ENCODE data around the gene UACA.

UACA gene

DNA sequence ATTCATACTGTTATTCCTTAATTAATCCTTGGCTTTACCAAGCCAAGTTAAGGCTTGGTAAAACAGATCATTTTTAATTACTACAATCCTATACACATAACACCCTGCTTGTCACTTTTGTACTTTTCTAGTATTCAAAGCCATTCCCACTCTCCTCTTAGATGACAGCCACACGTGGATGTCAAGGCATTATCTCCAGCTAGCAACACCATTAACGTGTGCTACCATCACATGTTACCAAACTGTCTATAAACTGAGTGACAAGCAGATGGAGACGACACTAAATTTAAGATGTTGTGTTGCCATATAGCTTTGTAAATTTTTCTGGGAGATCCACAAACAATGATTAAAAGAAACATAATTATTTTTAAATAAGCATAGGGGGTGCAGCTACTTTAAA, 103.7 kb downstream of the UACA start:
- DNase-seq, result no peak

GRCh38 chr15:70658641-70659040, 104.7 kb downstream of the UACA start:
- DNase-seq, result no peak

GRCh38 chr15:70653426-70653825, 109.9 kb downstream of the UACA start:
- DNase-seq, result no peak

GRCh38 chr15:70652341-70652740, 111.0 kb downstream of the UACA start:
- DNase-seq, result no peak

DNA sequence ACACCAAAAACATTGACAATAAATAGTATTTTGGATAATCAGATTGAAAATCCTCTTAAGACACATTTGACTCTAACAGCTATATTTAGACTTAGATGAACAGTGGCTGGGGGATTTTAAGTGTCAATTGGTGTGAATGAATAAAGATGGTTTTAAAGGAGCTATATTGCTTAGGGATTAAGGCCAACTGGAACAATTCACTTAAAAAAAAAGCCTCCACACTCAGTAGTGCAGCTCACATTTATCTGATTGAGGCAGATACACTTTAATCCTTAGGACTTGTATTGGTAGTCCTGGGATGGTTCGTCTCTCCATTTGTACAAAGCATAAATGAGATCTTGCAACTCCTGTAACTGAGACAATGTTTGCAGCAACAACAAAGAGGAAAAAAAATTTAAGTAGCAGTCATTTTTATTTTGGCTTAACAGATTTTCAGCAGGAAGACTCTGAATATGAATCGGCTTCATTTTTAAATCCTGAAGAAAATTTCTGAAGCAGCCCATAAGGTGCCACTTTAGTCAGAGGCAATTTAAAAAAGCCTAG, 112.0 kb downstream of the UACA start:
- DNase-seq, result no peak

- no peak for DNase-seq
These were observed 112.6 kb downstream of the UACA start for GRCh38 chr15:70650567-70651302.

- DNase-seq, result no peak
These were observed 116.0 kb downstream of the UACA start for GRCh38 chr15:70647396-70647795.

DNA sequence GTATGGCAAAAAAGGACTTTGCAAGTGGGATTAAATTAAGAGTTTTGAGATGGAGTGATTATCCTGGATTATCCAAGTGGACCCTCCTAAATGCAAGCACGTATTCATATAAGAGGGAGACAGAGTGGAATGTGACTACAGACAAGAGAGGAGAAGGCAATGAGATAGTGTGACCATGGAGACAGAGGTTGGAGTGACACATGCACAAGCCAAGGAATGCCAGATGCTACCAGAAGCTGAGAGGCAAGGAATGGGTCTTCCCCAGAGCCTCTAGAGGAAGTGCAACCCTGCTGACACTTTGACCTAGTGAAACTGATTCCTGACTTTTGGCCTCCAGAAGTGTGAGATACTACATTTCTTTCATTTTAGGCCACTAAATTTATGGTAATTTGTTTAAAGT, 117.2 kb downstream of the UACA start:
- no peak for DNase-seq

DNA sequence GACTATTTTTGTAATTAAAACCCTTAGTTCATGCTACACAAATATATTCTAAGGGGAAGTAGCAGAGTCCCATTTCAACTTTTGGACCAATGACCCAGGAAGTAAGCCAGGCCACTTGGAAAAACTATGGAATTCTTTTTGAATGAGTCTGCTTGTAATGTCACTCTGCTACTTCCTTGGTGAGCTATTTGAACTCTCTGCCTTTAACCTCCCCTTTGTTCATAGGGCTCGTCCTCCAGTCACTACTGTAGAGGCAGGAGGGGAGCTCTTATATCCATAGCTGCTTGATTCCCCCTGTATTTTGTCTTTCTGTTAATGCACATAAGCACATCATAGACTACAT, 119.6 kb downstream of the UACA start:
- DNase-seq, result no peak

DNA sequence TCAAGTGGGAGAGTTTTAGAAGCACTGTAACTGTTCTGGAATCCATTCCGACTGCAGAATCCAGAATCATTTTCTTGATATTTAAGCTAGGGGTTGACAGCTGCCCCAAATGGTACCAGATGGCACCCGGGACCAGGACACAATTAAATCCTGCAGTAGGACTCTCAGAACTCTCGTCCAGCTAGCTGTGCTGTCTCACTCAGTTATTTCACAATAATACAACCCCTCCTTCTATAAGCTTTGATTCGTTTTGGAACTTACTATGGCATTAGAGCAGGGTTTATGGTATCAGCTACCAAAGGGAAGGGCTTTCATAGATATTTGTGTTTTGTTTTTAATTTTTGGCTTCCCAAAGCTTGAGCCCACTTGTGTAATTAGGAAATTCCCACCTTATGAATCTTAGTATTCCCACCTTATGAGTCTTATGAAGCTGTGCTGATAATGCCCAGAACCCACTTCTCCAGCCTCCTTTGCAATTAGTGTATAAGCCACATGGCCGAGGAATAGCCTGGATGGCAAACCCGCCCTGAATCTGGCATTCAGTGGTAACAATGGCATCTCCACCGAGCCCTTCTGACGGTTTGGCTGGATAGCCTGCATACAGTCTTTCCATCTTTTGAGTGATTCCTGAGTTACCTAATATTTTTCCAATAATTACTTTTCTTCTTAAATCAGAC, 120.1 kb downstream of the UACA start:
- DNase-seq, result no peak

DNA sequence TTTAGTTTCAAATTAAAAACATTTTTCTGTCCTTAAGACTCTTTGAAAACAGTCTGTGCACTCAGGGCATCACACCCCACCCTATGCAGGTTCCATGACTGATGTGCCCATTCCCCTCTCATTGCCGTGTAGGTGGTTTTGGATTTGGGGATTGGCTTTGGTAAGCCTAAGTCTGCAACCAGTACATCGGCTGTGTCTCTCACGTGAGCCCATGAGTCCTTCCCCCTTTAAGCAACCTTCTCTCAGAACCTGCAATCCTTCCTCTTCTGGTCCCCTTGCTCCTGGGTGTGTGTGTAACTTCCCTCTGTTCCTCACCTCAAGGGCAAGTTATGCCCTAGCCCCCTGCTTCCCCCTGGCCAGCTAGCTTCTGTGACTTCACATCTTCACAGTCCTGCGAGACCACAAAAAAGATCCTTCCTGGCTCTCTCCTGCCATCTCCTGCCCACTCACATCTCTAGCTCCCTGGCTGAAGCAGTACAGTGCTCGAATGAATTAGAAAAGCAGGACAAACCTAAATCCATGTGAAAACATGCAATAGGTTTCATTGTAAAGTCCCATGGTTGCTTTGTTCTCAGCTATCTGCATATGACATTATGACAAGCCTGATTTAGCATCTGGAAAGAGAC, 126.7 kb downstream of the UACA start:
- peak; percentile 64 for DNase-seq

DNA sequence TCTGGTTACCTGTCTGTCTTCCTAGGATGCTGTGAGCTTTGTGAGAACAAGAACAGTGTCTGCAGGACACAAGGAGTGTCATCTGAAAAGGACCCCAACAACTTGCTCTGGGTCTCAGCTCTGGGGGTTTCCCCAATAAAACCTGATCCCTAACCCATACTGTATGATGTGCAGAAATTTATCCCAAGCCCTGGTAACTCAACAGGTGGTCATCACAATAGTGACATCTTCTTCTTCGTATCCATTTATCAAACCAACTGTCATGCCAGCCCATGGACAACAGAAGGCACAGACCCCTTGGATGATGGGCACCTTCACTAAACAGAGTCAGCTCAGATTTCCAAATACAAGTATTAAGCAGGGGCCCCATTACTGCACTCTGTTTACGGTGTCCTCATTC, 127.5 kb downstream of the UACA start:
- no peak for DNase-seq

DNA sequence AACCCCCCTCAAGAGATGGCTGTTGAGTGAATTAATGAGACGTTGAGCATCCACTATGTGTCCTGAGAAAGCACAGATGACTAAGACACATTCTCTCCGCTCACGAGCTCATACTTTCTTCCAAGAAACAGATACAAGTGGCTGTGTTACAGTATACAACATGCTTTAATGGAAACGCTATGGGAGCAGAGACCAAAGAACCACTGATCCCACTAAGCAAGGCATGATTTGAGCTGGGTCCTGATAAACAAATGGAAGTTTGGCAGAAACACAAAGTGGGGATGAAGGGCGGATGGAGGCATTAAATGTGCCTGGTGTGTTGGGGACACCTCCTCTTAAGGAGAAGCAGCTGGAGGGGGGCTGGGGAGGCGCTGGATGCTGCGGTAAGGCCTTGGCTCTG, 129.4 kb downstream of the UACA start:
- DNase-seq, result no peak

GRCh38 chr15:70633103-70633831, 130.1 kb downstream of the UACA start:
- DNase-seq, result peak; percentile 84

DNA sequence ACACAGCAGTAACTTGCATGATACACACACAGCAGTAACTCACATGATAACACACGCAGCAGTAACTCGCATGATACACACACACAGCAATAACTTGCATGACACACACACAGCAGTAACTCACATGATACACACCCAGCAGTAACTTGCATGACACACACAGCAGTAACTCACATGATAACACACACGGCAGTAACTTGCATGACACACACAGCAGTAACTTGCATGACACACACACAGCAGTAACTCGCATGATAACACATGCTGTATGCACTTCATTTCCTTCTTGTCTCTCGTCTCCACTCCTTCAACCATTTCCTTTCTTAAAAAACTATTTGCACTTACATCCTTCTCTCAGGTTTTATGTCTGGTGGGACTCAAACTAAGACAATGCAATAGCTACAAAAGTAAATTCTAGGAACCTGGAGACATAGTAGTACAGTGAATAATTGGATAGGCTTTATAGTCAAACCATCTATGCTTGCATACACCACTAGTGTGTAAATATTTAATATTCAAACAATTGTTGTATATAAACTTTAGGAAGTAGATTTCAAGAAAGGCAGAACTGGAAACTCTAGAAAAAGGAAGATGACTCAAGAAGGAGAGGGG, 130.8 kb downstream of the UACA start:
- DNase-seq, result peak; percentile 40

DNA sequence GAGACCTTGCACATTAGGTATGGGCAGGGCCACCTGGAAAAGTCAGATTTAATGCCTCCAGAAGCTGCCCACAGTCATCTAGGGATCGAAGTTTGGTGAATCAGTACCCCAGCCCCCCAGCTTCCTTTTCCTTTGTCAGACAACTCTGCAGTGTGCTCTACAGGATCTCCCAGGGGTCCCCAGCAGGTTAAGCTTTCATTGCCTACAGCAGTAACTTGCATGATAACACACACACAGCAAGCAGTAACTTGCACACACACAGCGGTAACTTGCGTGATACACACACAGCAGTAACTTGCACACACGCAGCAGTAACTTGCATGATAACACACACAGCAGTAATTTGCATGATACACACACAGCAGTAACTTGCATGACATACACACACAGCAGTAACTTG, 131.3 kb downstream of the UACA start:
- DNase-seq, result no peak

DNA sequence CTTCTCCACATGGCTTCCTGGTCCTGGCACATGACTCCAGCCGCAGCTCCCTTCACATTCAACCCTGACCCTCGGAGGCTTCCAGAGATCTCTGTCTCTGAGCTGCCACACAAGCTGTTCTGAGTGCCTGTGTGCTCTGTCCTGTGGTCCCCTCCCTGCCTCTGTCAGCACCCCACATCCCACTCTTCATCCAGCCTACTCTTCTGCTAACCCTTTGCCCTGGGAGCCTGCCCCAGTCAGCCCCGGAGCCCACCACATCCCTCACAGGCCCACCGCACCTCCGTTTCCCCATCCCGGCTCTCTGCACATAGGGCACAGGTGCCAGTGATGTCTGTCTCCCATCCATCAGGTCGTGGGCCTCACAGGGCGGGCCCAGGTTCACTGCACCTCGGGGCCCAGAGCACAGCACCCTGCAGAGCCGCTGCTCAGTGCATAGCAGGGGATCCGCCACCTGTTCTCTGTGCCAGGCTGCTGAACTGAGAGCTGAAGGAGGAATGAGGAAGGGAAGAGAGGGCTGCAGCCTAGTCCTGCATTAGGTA, 133.6 kb downstream of the UACA start:
- DNase-seq, result no peak

GRCh38 chr15:70628549-70628896, 134.8 kb downstream of the UACA start:
- DNase-seq, result peak; percentile 85

- DNase-seq, result peak; percentile 48
These were observed 135.4 kb downstream of the UACA start for GRCh38 chr15:70627734-70628548.

- no peak for DNase-seq
These were observed 136.0 kb downstream of the UACA start for GRCh38 chr15:70627322-70627721.

DNA sequence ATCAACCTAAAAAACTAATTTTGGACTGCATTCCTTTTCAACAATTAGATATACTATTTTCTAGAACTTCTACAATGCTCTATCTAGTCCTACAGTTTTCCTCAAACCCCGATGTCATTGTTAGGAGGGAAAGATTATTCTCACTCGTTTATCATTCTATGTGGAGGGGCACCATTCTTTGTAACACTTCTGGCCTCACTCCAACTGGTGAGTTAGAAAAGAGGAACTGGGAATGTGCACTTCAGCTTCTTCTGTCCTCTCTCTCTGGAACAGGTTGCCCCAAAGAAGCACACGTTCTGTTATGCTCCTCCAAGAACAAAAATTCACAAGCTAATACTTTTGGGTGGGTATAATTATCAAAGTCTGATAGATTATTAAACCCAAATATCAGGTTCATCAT, 137.9 kb downstream of the UACA start:
- DNase-seq, result peak; percentile 83

DNA sequence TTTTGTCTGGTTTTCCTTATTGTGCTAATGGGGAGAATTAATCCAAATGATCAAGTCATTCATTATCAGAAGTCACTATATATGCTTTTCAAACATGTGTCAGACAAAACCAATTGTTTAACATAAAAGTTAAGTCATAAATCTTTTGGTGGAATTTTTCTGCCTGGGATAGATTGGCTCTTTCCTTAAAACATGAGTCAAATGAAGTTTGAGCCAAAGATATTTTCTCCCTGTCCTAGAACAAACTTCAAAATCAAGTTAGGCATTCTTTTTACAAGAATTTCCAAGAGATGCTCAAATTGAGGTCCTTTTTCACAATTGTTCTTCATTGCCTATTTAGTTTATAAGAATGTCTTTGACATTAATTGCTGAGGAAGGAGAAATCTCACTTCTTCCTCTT, 138.3 kb downstream of the UACA start:
- no peak for DNase-seq

Data from hematopoietic multipotent progenitor cell treated with erythropoietin and hydrocortisone succinate and interleukin-3 and kit ligand, for 6 days (in vitro differentiated cells).